ENCODE data around the gene PDLIM1.
"Not testable (repeated sequence)": the region's sequence is repeated elsewhere in the genome, so short reads cannot be mapped to it uniquely, and the experiment has no call there.

PDLIM1 gene

GRCh38 chr10:95208702-95209391 is 82.0 kb downstream of the PDLIM1 start:
- no peak for DNase-seq (ENCODE audit: low read depth)

GRCh38 chr10:95202865-95203264 is 87.9 kb downstream of the PDLIM1 start:
- not testable (repeated sequence) for DNase-seq (ENCODE audit: low read depth)

- DNase-seq (ENCODE audit: low read depth): no peak
Observed at GRCh38 chr10:95201736-95202135, 89.1 kb downstream of the PDLIM1 start.

GRCh38 chr10:95196046-95196445 is 94.8 kb downstream of the PDLIM1 start:
- no peak for DNase-seq (ENCODE audit: low read depth)

- no peak for DNase-seq (ENCODE audit: low read depth)
Observed at GRCh38 chr10:95193944-95194343, 96.9 kb downstream of the PDLIM1 start, which contains the start of gene ACSM6. Gene ACSM6 (plus strand): TSS chr10:95194238. CDS start chr10:95194486, 248 bp downstream.

- DNase-seq (ENCODE audit: low read depth): no peak
Observed at GRCh38 chr10:95188593-95188992, 102.2 kb downstream of the PDLIM1 start.

- no peak for DNase-seq (ENCODE audit: low read depth)
Observed at GRCh38 chr10:95187617-95188016, 103.2 kb downstream of the PDLIM1 start.

Measured in HS-5 (cell line).